Right atrium auricular region (tissue), 2 donors: ENCODE results near the gene CCDC70. TPM values are rescaled to one million over a fixed set of nuclear protein-coding genes. Genes with fewer than 3 reads are reported as not detected.

Experiments
- DNase-seq: peaks from one replicate; pipeline ENCODE4 v3.0.0-alpha.2; 2019; ENCODE audit warnings: low spot score
- H3K27ac ChIP-seq, 2 donors: fragments of 200-600 bp; sonication (generic); 1 replicate in 1 of 2; 2 replicates in 1 of 2; pipeline ENCODE4 v1.5.1; 2016 to 2019
- H3K27me3 ChIP-seq, 2 donors: fragments of 200-600 bp; sonication (generic); one replicate each; pipeline versions ENCODE4 v1.5.1 to v1.6.0; 2017 to 2019
- H3K36me3 ChIP-seq: fragments of 200-600 bp; sonication (generic); one replicate; pipeline ENCODE4 v1.5.1; 2016
- H3K4me1 ChIP-seq, 2 donors: fragments of 200-600 bp; sonication (generic); one replicate each; pipeline versions ENCODE4 v1.5.1 to v1.6.0; 2017 to 2019
- H3K4me3 ChIP-seq, 2 donors: fragments of 200-600 bp; sonication (generic); 1 replicate in 1 of 2; 2 replicates in 1 of 2; pipeline ENCODE4 v1.5.1; 2017 to 2019; ENCODE audit warnings: mild to moderate bottlenecking in 1 of 2, moderate library complexity in 1 of 2
- H3K9me3 ChIP-seq, 2 donors: fragments of 200-600 bp; sonication (generic); one replicate each; pipeline ENCODE4 v1.5.1; 2019
- total RNA-seq, 2 donors: library from RNA; depleted of rRNA; stranded (reverse); fragments of >200 nt; gene quantifications; one replicate each; pipeline ENCODE4 v1.1.0, GENCODE V29; 2016
- TF ChIP-seq, protein P1 (sequence below), 2 donors: fragments of 200-600 bp; sonication (generic); IDR thresholded peaks; one replicate each; pipeline ENCODE4 v1.5.1; 2019; ENCODE audit warnings: antibody characterized with exemption in 2 of 2

The CCDC70 gene
- total RNA-seq, 2 donors from 2014 or later: not detected

DNA sequence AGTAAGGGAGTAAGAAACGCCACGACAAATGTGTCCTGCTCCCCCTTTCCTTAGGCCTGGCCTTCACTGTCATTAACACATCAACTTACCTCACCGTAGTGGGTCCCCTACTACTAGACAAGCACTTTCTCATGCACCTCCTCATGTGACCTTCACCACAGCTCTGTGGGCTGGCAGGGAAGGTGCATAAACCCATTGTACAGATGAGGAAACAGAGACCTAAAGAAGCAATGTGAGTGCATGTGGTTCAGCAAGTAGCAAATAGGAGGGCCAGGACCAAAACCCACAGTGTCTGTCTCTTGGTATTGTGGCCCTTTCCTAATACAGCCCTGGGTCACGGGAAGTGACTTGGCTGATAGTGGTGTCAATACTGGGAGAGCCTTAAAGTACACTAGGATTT lies 5.3 kb downstream of the CCDC70 start:
- H3K9me3 ChIP-seq: no peaks in the 10 kb centered on the region
- TF ChIP-seq, protein P1, sequence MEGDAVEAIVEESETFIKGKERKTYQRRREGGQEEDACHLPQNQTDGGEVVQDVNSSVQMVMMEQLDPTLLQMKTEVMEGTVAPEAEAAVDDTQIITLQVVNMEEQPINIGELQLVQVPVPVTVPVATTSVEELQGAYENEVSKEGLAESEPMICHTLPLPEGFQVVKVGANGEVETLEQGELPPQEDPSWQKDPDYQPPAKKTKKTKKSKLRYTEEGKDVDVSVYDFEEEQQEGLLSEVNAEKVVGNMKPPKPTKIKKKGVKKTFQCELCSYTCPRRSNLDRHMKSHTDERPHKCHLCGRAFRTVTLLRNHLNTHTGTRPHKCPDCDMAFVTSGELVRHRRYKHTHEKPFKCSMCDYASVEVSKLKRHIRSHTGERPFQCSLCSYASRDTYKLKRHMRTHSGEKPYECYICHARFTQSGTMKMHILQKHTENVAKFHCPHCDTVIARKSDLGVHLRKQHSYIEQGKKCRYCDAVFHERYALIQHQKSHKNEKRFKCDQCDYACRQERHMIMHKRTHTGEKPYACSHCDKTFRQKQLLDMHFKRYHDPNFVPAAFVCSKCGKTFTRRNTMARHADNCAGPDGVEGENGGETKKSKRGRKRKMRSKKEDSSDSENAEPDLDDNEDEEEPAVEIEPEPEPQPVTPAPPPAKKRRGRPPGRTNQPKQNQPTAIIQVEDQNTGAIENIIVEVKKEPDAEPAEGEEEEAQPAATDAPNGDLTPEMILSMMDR (IDR thresholded peaks at IDR 0.05): no peak
- no peak overlapping the region for H3K27ac ChIP-seq
- H3K36me3 ChIP-seq: no peaks in the 10 kb centered on the region
- no peaks in the 10 kb centered on the region for H3K4me1 ChIP-seq
- H3K4me3 ChIP-seq: no peak overlapping the region
- DNase-seq: no peak
- no peaks in the 10 kb centered on the region for H3K27me3 ChIP-seq

DNA sequence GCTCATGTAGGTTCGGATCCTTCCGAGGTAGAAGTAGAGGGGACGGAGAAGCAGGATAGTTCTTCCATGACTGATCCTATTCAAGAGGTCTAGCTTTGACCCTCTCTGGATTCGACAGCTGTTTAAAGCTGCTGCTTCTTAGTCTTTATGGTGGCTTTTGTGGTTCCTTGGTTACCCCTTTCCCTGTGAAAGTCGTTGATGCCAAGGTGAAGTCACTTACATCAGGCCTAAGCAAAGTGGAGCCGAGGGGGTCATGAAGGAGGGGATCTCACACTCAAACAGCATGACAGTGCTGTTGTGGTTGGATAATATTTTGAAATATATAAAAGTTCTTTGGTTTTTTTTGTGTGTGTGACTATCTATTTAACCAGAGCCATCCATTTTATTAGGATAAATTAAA lies 8.1 kb downstream of the CCDC70 start:
- Histone ChIP-seq H3K27me3 (no peaks in the 10 kb centered on the region), H3K36me3 (no peaks in the 10 kb centered on the region), H3K27ac (no peak overlapping the region), H3K4me1 (no peaks in the 10 kb centered on the region), H3K9me3 (no peaks in the 10 kb centered on the region), H3K4me3 (no peak overlapping the region)
- DNase-seq: no peak
- TF ChIP-seq, protein P1 (IDR thresholded peaks at IDR 0.05): no peak

DNA sequence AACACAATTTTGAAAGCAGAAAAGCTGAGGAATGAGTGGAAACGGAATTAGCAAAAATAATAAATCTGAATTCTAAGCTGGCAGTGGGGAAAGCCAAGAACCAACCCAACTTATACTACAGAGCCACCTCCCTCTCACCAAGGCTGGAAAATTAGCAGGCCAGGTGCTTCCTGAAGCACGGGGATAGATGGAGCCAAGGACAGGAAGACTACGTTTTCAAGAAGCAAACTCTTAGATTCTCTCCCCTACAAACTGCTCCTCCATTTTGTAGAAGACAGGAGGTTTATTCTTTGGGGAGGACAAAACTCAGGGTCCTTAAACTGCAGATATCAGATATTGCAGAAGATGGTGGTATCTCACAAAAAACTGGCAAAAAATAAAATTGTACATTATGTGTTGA lies 8.8 kb downstream of the CCDC70 start:
- no peak for DNase-seq

DNA sequence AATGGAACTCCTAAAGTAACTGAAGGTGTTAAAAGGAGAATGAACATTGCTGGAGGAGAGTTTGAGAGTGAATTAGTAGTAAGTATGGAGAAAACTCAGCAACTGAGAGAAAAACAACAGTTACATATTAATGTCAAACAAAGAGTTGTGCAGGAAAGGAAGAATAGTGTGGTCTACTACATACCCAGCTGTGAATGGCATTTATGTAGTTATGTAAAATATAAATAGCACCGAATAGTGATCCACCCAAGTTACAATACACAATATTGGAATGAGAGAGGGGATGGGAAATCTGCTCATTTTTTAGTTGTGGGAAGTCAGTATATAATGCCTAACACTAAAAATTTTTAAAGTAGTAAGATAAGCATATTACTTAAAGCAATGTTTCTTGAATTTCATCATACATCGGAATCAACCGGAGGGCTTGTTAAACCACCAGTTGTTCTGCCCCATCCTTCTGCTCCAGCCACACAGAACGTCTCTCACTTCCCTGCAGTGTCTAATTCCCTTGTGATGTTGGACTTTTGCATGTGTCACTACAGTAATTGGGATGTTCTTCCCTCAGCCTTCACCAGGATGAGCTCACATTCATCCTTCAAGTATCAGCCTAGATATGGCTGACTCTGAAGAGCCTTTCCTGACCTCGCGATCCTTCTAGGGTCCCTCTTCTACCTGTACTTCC lies 11.5 kb downstream of the CCDC70 start:
- TF ChIP-seq, protein P1 (IDR thresholded peaks at IDR 0.05): no peak
- Histone ChIP-seq H3K4me3 (no peak overlapping the region), H3K27me3 (no peaks in the 10 kb centered on the region), H3K27ac (no peak overlapping the region), H3K9me3 (no peaks in the 10 kb centered on the region), H3K36me3 (no peaks in the 10 kb centered on the region), H3K4me1 (no peaks in the 10 kb centered on the region)
- no peak for DNase-seq

More for the DNA sequence above, 8.8 kb downstream of the CCDC70 start:
- Histone ChIP-seq H3K9me3 (no peaks in the 10 kb centered on the region), H3K4me3 (no peak overlapping the region), H3K27me3 (no peaks in the 10 kb centered on the region), H3K4me1 (no peaks in the 10 kb centered on the region), H3K27ac (no peak overlapping the region), H3K36me3 (no peaks in the 10 kb centered on the region)
- TF ChIP-seq, protein P1 (IDR thresholded peaks at IDR 0.05): no peak

DNA sequence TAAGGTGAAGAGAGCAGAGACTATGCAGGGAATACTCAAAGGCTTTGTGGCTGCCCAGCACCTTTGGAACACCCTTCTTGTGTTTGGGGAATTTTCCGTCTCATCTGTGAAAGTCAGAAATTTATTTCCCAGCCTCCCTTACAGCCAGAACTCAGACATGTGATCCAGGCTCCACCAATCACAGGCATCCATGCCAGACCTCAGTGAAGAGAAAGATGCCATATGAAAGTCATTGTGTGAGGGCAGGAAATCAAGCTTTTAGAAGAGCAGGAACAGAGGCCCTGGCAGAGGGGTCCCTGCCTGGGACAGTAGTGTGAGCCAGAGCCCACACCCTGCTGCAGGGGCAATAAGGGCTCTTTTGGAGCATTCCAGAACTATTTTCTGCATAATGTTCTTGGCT lies 12.1 kb downstream of the CCDC70 start:
- Histone ChIP-seq H3K36me3 (no peaks in the 10 kb centered on the region), H3K4me1 (no peaks in the 10 kb centered on the region), H3K27ac (no peak overlapping the region), H3K27me3 (no peaks in the 10 kb centered on the region), H3K9me3 (no peaks in the 10 kb centered on the region), H3K4me3 (no peak overlapping the region)
- no peak for DNase-seq
- TF ChIP-seq, protein P1 (IDR thresholded peaks at IDR 0.05): no peak

DNA sequence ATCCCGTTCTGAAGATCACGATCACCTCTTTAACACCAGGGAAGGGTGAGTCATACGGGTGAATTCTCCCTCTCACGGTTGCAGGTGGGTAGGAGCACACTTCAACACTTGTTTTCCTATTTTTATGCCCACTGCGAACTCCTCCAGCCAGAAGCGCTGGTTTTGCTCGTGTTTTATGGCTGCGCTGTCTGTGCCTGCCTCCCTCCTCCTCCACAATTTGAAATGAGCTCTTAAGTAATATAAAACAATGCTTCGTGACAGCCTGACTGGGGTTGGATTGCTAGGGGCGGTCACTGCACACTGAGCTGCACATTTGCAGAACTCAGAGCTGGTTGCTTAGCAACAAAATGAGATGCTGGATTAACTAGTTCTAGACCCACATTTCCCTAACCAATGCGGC lies 12.9 kb downstream of the CCDC70 start:
- Histone ChIP-seq H3K4me3 (no peak overlapping the region), H3K36me3 (no peaks in the 10 kb centered on the region), H3K27me3 (no peaks in the 10 kb centered on the region), H3K9me3 (no peaks in the 10 kb centered on the region), H3K4me1 (no peaks in the 10 kb centered on the region), H3K27ac (no peak overlapping the region)
- TF ChIP-seq, protein P1 (IDR thresholded peaks at IDR 0.05): no peak
- DNase-seq: no peak
